Measurements from ENCODE around the gene PRKN. TPM values are rescaled to one million over a fixed set of nuclear protein-coding genes. Genes with fewer than 3 reads are reported as not detected.

The PRKN gene
- total and polyA plus RNA-seq, 4 experiments from 2014 or later, result 0.50 to 5.3 (median 2.9) TPM

DNA sequence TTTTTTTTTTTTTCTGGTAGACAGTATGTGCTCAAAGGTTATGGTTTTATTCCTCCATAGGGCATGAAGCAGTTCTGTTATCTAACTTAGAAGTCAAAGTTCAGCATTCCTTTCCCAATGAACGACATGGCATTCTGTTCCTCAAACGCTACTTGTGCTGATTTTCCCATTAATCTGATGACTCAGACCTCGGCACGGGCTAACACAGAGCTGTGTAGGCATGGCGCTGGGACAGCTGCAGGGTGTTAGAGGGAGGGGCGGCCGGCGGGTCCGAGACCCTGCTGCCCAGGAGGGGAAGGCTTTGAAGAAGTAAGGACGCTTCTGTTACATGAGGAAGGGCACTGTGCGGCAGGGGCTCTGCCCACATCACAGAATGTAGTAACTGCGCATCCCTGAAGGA lies 1360.1 kb downstream of the PRKN start:
- Histone ChIP-seq H3K9me3 (ENCODE audit: control insufficient read depth in 1 of 2, low read length in 2 of 2) (no peaks in the 10 kb centered on the region), H3K4me3 (ENCODE audit: low read length in 2 of 2) (no peak overlapping the region), H3K27me3 (ENCODE audit: insufficient read depth, low read length) (no peaks in the 10 kb centered on the region), H3K27ac (ENCODE audit: low read depth, low read length) (no peak overlapping the region), H3K36me3 (ENCODE audit: insufficient read depth, low read length) (no peaks in the 10 kb centered on the region), H3K4me1 (ENCODE audit: insufficient read depth, low read length) (no peaks in the 10 kb centered on the region)
- H3K9me3 Mint-ChIP-seq, result peaks cover 2 to 14% (median 8%) of the 10 kb centered on the region in 8 donors
- peaks cover 0 to 2% of the 10 kb centered on the region in 2 donors for H3K27me3 Mint-ChIP-seq
- intact Hi-C loops (cut with micrococcal nuclease), result no loop called here
- H3K36me3 Mint-ChIP-seq, result peaks cover 0 to 4% of the 10 kb centered on the region in 2 donors
- no peak for DNase-seq
- H3K4me1 Mint-ChIP-seq, result peaks cover 0 to 3% (median 1%) of the 10 kb centered on the region in 4 donors
- no peak overlapping the region for H3K4me3 Mint-ChIP-seq
- ChIA-PET CTCF (ENCODE audit: partially characterized antibody) (interaction anchor here (1.0 to 17.3 kb wide), 2 partner anchors 9 to 439 kb away, joined by 3 to 617 read pairs; no protein-coding TSS in a partner anchor), POLR2A (ENCODE audit: partially characterized antibody) (no interaction called here)
- H3K27ac Mint-ChIP-seq, result no peak overlapping the region

- H3K27me3 ChIP-seq (ENCODE audit: insufficient read depth, low read length), result no peaks in the 10 kb centered on the region
- no peaks in the 10 kb centered on the region for H3K36me3 ChIP-seq (ENCODE audit: insufficient read depth, low read length)
- H3K9me3 ChIP-seq (ENCODE audit: control insufficient read depth in 1 of 2, low read length in 2 of 2), result no peaks in the 10 kb centered on the region
- DNase-seq, result no peak
- intact Hi-C loops (cut with micrococcal nuclease), result no loop called here
- ChIA-PET POLR2A (ENCODE audit: partially characterized antibody) (no interaction called here), CTCF (ENCODE audit: partially characterized antibody) (interaction anchor here (1.0 to 17.3 kb wide), 2 partner anchors 10 to 438 kb away, joined by 3 to 617 read pairs; no protein-coding TSS in a partner anchor)
- H3K4me3 ChIP-seq (ENCODE audit: low read length in 2 of 2), result no peak overlapping the region
- no peak overlapping the region for H3K27ac Mint-ChIP-seq
- H3K27me3 Mint-ChIP-seq, result peaks cover 0 to 2% of the 10 kb centered on the region in 2 donors
- no peak overlapping the region for H3K4me3 Mint-ChIP-seq
- H3K27ac ChIP-seq (ENCODE audit: low read depth, low read length), result no peak overlapping the region
- H3K9me3 Mint-ChIP-seq, result peaks cover 2 to 17% (median 10%) of the 10 kb centered on the region in 8 donors
- H3K4me1 ChIP-seq (ENCODE audit: insufficient read depth, low read length), result no peaks in the 10 kb centered on the region
- peaks cover 0 to 4% of the 10 kb centered on the region in 2 donors for H3K36me3 Mint-ChIP-seq
- H3K4me1 Mint-ChIP-seq, result peaks cover 0 to 3% (median 1%) of the 10 kb centered on the region in 4 donors
These were observed 1361.2 kb downstream of the PRKN start for GRCh38 chr6:161366301-161366923.

- no peaks in the 10 kb centered on the region for H3K4me1 ChIP-seq (ENCODE audit: insufficient read depth, low read length)
- peaks cover 0 to 1% (median under 1%) of the 10 kb centered on the region in 4 donors for H3K4me1 Mint-ChIP-seq
- no peak for DNase-seq
- H3K9me3 Mint-ChIP-seq, result peaks cover 2 to 17% (median 10%) of the 10 kb centered on the region in 8 donors
- CTCF ChIA-PET (ENCODE audit: partially characterized antibody), result interaction anchor here (17.3 kb wide), 1 partner anchor 437 kb away, joined by 617 read pairs; no protein-coding TSS in a partner anchor
- intact Hi-C loops (cut with micrococcal nuclease), result no loop called here
- POLR2A ChIA-PET (ENCODE audit: partially characterized antibody), result no interaction called here
- H3K36me3 Mint-ChIP-seq, result peaks cover 0 to 4% of the 10 kb centered on the region in 2 donors
- H3K4me3 ChIP-seq (ENCODE audit: low read length in 2 of 2), result no peak overlapping the region
- no peak overlapping the region for H3K27ac Mint-ChIP-seq
- peaks cover 0 to 2% of the 10 kb centered on the region in 2 donors for H3K27me3 Mint-ChIP-seq
- no peak overlapping the region for H3K27ac ChIP-seq (ENCODE audit: low read depth, low read length)
- H3K27me3 ChIP-seq (ENCODE audit: insufficient read depth, low read length), result no peaks in the 10 kb centered on the region
- H3K9me3 ChIP-seq (ENCODE audit: control insufficient read depth in 1 of 2, low read length in 2 of 2), result no peaks in the 10 kb centered on the region
- H3K36me3 ChIP-seq (ENCODE audit: insufficient read depth, low read length), result no peaks in the 10 kb centered on the region
- no peak overlapping the region for H3K4me3 Mint-ChIP-seq
These were observed 1361.9 kb downstream of the PRKN start for GRCh38 chr6:161365633-161366032.

- Histone ChIP-seq H3K27ac (ENCODE audit: low read depth, low read length) (no peak overlapping the region), H3K4me1 (ENCODE audit: insufficient read depth, low read length) (no peaks in the 10 kb centered on the region), H3K27me3 (ENCODE audit: insufficient read depth, low read length) (no peaks in the 10 kb centered on the region), H3K9me3 (ENCODE audit: control insufficient read depth in 1 of 2, low read length in 2 of 2) (no peaks in the 10 kb centered on the region), H3K36me3 (ENCODE audit: insufficient read depth, low read length) (no peaks in the 10 kb centered on the region), H3K4me3 (ENCODE audit: low read length in 2 of 2) (no peak overlapping the region)
- Mint-ChIP-seq H3K4me3 (no peak overlapping the region), H3K36me3 (peaks cover 0 to 13% of the 10 kb centered on the region in 2 donors), H3K9me3 (peaks cover 2 to 17% (median 10%) of the 10 kb centered on the region in 8 donors), H3K4me1 (no peaks in the 10 kb centered on the region), H3K27ac (no peak overlapping the region), H3K27me3 (peaks cover 0 to 2% of the 10 kb centered on the region in 2 donors)
- ChIA-PET POLR2A (ENCODE audit: partially characterized antibody) (no interaction called here), CTCF (ENCODE audit: partially characterized antibody) (interaction anchor here (0.6 to 17.3 kb wide), 2 partner anchors 10 to 434 kb away, joined by 3 to 617 read pairs; no protein-coding TSS in a partner anchor)
- intact Hi-C loops (cut with micrococcal nuclease), result no loop called here
- DNase-seq, result no peak
These were observed 1364.3 kb downstream of the PRKN start for GRCh38 chr6:161363286-161363685.

GRCh38 chr6:161362266-161362665 lies 1365.3 kb downstream of the PRKN start:
- no peaks in the 10 kb centered on the region for H3K27me3 ChIP-seq (ENCODE audit: insufficient read depth, low read length)
- Mint-ChIP-seq H3K4me3 (no peak overlapping the region), H3K27me3 (peaks cover 0 to 2% of the 10 kb centered on the region in 2 donors), H3K36me3 (peaks cover 0 to 13% of the 10 kb centered on the region in 2 donors), H3K4me1 (no peaks in the 10 kb centered on the region), H3K27ac (no peak overlapping the region), H3K9me3 (peaks cover 2 to 17% (median 10%) of the 10 kb centered on the region in 8 donors)
- no peak for DNase-seq
- CTCF ChIA-PET (ENCODE audit: partially characterized antibody), result interaction anchor here (1.5 to 17.3 kb wide), 3 partner anchors 8 to 433 kb away, joined by 3 to 617 read pairs (median 14); no protein-coding TSS in a partner anchor
- H3K4me3 ChIP-seq (ENCODE audit: low read length in 2 of 2), result no peak overlapping the region
- no peaks in the 10 kb centered on the region for H3K4me1 ChIP-seq (ENCODE audit: insufficient read depth, low read length)
- POLR2A ChIA-PET (ENCODE audit: partially characterized antibody), result no interaction called here
- H3K27ac ChIP-seq (ENCODE audit: low read depth, low read length), result no peak overlapping the region
- no peaks in the 10 kb centered on the region for H3K9me3 ChIP-seq (ENCODE audit: control insufficient read depth in 1 of 2, low read length in 2 of 2)
- intact Hi-C loops (cut with micrococcal nuclease), result no loop called here
- H3K36me3 ChIP-seq (ENCODE audit: insufficient read depth, low read length), result no peaks in the 10 kb centered on the region

DNA sequence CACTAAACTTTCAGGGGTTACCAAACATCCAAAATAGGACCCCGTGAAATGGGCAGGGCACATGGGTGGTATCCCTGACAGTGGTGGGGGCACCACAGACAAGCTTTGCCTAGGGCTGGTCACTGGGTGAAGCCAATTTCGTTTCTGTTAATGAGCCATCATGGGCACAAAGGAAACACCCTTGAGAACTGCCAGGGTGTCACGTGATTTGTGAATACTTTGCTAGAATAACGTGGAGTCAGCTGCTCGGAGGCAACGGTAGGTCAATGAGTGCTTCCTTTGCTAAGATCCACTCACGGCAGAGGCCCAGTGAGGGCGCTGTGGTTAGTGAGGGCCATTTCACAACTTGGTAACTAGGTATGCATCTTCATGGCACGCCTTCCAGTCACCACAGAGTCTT lies 1366.0 kb downstream of the PRKN start:
- Mint-ChIP-seq H3K27ac (no peak overlapping the region), H3K9me3 (peaks cover 2 to 17% (median 10%) of the 10 kb centered on the region in 8 donors), H3K4me3 (no peak overlapping the region), H3K36me3 (peaks cover 0 to 13% of the 10 kb centered on the region in 2 donors), H3K4me1 (peaks cover 0 to 3% (median 2%) of the 10 kb centered on the region in 4 donors), H3K27me3 (peaks cover 0 to 2% of the 10 kb centered on the region in 2 donors)
- Histone ChIP-seq H3K27ac (ENCODE audit: low read depth, low read length) (no peak overlapping the region), H3K4me3 (ENCODE audit: low read length in 2 of 2) (no peak overlapping the region), H3K9me3 (ENCODE audit: control insufficient read depth in 1 of 2, low read length in 2 of 2) (no peaks in the 10 kb centered on the region), H3K36me3 (ENCODE audit: insufficient read depth, low read length) (no peaks in the 10 kb centered on the region), H3K4me1 (ENCODE audit: insufficient read depth, low read length) (no peaks in the 10 kb centered on the region), H3K27me3 (ENCODE audit: insufficient read depth, low read length) (no peaks in the 10 kb centered on the region)
- ChIA-PET POLR2A (ENCODE audit: partially characterized antibody) (no interaction called here), CTCF (ENCODE audit: partially characterized antibody) (interaction anchor here (1.5 to 17.3 kb wide), 3 partner anchors 9 to 433 kb away, joined by 3 to 617 read pairs (median 14); no protein-coding TSS in a partner anchor)
- intact Hi-C loops (cut with micrococcal nuclease), result no loop called here
- no peak for DNase-seq

DNA sequence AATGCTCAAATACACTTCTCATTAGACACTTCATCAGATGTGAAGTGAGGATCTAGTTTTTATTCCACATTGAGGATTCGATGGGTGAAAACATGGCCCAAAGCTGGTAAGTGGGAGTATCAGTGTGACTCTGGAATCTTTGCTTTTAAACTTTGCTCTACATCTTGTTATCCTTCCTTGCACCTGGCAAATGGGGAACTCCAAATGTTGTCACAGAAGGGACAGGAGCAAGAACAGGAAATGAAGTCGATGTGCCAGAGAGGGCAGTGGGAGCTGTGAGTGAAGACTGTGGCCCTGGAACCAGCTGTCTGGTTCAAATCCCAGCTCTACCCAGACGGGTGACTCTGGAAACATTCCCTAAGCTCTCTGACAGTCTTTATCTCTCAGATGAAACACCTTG lies 1367.0 kb downstream of the PRKN start:
- H3K4me1 Mint-ChIP-seq, result peaks cover 0 to 5% (median 3%) of the 10 kb centered on the region in 4 donors
- no peak overlapping the region for H3K27ac Mint-ChIP-seq
- POLR2A ChIA-PET (ENCODE audit: partially characterized antibody), result no interaction called here
- intact Hi-C loops (cut with micrococcal nuclease), result no loop called here
- Histone ChIP-seq H3K27ac (ENCODE audit: low read depth, low read length) (no peak overlapping the region), H3K27me3 (ENCODE audit: insufficient read depth, low read length) (no peaks in the 10 kb centered on the region), H3K9me3 (ENCODE audit: control insufficient read depth in 1 of 2, low read length in 2 of 2) (no peaks in the 10 kb centered on the region), H3K4me3 (ENCODE audit: low read length in 2 of 2) (no peak overlapping the region), H3K36me3 (ENCODE audit: insufficient read depth, low read length) (no peaks in the 10 kb centered on the region), H3K4me1 (ENCODE audit: insufficient read depth, low read length) (no peaks in the 10 kb centered on the region)
- H3K9me3 Mint-ChIP-seq, result peaks cover 2 to 17% (median 10%) of the 10 kb centered on the region in 8 donors
- H3K27me3 Mint-ChIP-seq, result peaks cover 0 to 2% of the 10 kb centered on the region in 2 donors
- CTCF ChIA-PET (ENCODE audit: partially characterized antibody), result interaction anchor here (1.2 to 2.3 kb wide), 3 partner anchors 10 to 430 kb away, joined by 3 to 14 read pairs (median 7); no protein-coding TSS in a partner anchor
- H3K36me3 Mint-ChIP-seq, result peaks cover 0 to 13% of the 10 kb centered on the region in 2 donors
- DNase-seq, result no peak
- H3K4me3 Mint-ChIP-seq, result no peak overlapping the region
